ENCODE data around the gene OS9.

The OS9 gene

GRCh38 chr12:57767876-57768275 lies 73.9 kb downstream of the OS9 start:
- DNase-seq = no peak

GRCh38 chr12:57769594-57769993 lies 75.7 kb downstream of the OS9 start:
- DNase-seq = no peak

GRCh38 chr12:57770734-57771133 lies 76.8 kb downstream of the OS9 start:
- no peak for DNase-seq

Measured in CD4-positive, alpha-beta T cell treated with Interleukin-17A for 4 hours (primary cell).